ENCODE data around the gene SAMD8.
"Not testable (repeated sequence)": the region's sequence is repeated elsewhere in the genome, so short reads cannot be mapped to it uniquely, and the experiment has no call there.

The SAMD8 gene

GRCh38 chr10:75105576-75106197 is 5.8 kb upstream of the SAMD8 start:
- DNase-seq (ENCODE audit: low read depth, low spot score) = no peak
- no peak overlapping the region for H3K27ac ChIP-seq

GRCh38 chr10:75106242-75106641 is 5.2 kb upstream of the SAMD8 start:
- no peak for DNase-seq (ENCODE audit: low read depth, low spot score)
- H3K27ac ChIP-seq = no peak overlapping the region

- not testable (repeated sequence) for H3K27ac ChIP-seq; DNase-seq (ENCODE audit: low read depth, low spot score)
Measured at GRCh38 chr10:75106891-75107290, 4.6 kb upstream of the SAMD8 start.

GRCh38 chr10:75107756-75108683 is 3.4 kb upstream of the SAMD8 start:
- DNase-seq (ENCODE audit: low read depth, low spot score) = peak; percentile 62
- H3K27ac ChIP-seq = peak overlapping the region; percentile 80

- H3K27ac ChIP-seq = peak overlapping the region; percentile 80
- DNase-seq (ENCODE audit: low read depth, low spot score) = no peak
Measured at GRCh38 chr10:75108684-75109458, 2.6 kb upstream of the SAMD8 start.

- H3K27ac ChIP-seq = peak overlapping the region; percentile 80
- no peak for DNase-seq (ENCODE audit: low read depth, low spot score)
Measured at GRCh38 chr10:75109459-75109778, 2.0 kb upstream of the SAMD8 start.

- H3K27ac ChIP-seq = peak overlapping the region; percentile 95
- no peak for DNase-seq (ENCODE audit: low read depth, low spot score)
Measured at GRCh38 chr10:75110006-75110632, 1.3 kb upstream of the SAMD8 start.

GRCh38 chr10:75111907-75112679 is 637 bp downstream of the SAMD8 start:
- no peak for DNase-seq (ENCODE audit: low read depth, low spot score)
- H3K27ac ChIP-seq = peak overlapping the region; percentile 95

DNA sequence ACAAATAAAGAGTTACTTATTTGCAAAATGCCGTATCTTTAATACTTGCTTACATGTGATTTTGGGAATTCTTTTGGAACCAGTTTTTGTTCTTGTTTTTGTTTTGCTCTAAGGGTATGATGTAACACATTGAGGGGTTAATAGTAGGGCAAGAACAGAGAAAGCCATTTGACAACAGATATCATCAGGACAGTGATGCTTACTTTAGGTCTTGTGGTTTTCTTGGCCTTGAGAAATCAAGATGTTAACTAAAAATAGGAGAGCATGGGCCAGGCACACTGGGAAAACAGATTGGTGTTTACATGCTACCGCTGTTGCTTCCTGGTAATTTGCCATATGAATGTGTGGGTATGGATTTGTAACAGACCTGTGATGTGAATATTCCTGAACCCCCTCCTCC is 3.7 kb downstream of the SAMD8 start:
- DNase-seq (ENCODE audit: low read depth, low spot score) = no peak

GRCh38 chr10:75116941-75117775 is 5.7 kb downstream of the SAMD8 start:
- not testable (repeated sequence) for DNase-seq (ENCODE audit: low read depth, low spot score)

More for the DNA sequence above, 3.7 kb downstream of the SAMD8 start:
- no peak overlapping the region for H3K27ac ChIP-seq

GRCh38 chr10:75117995-75118394 is 6.5 kb downstream of the SAMD8 start:
- no peak for DNase-seq (ENCODE audit: low read depth, low spot score)
- H3K27ac ChIP-seq = no peak overlapping the region

More at GRCh38 chr10:75116941-75117775, 5.7 kb downstream of the SAMD8 start:
- not testable (repeated sequence) for H3K27ac ChIP-seq

DNA sequence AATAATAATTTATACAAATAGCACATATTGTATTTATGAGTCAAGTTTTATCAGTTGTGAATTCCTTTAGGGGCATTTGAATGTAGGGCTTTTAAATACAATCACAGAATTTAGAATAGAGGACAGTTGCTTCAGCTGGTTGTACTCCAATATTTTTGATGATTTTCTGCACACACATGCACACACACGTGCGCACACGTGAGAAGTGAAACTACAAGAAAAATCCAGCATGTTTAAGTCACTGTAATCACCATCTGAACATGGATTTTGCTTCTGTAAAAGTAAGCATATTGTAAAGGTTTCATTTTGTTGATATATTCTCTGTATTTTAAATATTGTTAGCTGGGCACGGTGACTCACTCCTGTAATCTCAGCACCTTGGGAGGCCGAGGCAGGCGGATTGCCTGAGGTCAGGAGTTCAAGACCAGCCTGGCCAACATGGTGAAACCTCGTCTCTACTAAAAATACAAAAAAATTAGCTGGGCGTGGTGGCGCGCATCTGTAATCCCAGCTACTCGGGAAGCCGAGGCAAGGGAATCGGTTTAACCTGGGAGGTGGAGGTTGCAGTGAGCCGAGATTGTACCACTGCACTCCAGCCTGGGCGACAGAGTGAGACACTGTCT is 8.1 kb downstream of the SAMD8 start:
- DNase-seq (ENCODE audit: low read depth, low spot score); H3K27ac ChIP-seq: not testable (repeated sequence)

DNA sequence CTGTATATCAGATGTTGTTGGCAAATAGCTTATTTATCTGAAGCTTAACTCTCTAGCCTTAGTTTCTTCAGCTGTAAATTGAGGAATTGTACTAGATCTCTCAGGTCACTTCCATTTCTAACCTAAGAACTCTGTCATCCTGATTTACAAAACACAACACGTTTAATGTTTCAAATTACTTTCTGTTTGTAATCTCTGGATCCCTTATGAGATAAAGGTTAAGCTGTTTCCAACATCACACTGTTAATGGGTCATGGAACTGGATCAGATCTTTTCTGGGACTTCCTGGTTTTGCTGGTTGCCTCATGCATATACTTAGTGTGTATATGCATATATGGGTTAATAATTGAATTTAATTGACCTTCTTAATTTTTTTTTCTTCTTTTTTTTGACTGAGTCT is 9.9 kb downstream of the SAMD8 start:
- H3K27ac ChIP-seq = no peak overlapping the region

DNA sequence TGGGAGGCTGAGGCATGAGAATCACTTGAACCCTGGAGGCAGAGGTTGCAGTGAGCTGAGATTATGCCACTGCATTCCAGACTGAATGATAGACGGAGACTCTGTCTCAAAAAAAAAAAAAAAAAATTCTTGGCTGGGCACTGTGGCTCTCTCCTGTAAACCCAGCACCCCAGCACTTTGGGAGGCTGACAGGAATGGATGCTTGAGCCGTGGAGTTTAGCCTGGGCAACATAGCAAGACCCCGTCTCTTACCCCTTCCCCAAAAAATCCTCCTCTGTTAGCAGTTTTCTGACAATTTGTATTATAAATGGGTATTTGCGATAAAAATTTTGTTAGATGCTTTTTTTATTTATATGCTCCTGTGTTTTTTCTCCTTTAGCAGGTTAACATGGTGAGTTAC is 11.0 kb downstream of the SAMD8 start:
- no peak overlapping the region for H3K27ac ChIP-seq
- DNase-seq (ENCODE audit: low read depth, low spot score) = no peak

More for the DNA sequence above, 9.9 kb downstream of the SAMD8 start:
- no peak for DNase-seq (ENCODE audit: low read depth, low spot score)

DNA sequence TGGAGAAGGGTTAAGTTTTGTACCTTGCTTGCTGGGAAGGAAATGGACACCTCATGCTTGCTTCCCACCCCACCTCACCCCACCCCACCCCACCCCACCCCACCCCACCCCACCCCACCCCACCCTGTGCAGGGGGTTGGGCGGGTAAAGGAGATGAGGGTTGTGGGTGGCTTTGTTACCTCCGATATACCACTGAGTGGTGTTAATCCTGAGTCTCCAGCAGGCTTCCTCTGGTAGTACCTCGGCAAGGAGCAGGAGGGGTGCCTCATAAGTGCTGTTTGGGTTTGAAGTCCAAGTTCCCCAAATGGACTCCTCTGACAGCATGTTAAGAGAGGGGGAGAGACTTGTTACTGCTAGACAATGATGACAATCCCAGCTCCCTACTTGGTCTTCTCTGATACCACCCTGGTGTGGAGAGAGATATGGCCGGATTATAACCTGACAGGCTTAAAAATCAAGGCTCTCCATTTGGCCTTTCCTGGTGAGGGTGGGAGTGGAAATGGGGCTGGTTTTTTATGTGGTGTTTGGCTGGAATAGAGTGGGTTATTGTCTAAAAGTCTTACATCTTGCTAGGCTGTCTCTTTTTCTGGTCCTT is 11.7 kb downstream of the SAMD8 start:
- DNase-seq (ENCODE audit: low read depth, low spot score) = no peak
- peak overlapping the region; percentile 5 for H3K27ac ChIP-seq

GRCh38 chr10:75126277-75126676 is 14.8 kb downstream of the SAMD8 start:
- no peak for DNase-seq (ENCODE audit: low read depth, low spot score)
- peak overlapping the region; percentile 63 for H3K27ac ChIP-seq

- DNase-seq (ENCODE audit: low read depth, low spot score) = no peak
- peak overlapping the region; percentile 63 for H3K27ac ChIP-seq
Measured at GRCh38 chr10:75127471-75127870, 16.0 kb downstream of the SAMD8 start.

DNA sequence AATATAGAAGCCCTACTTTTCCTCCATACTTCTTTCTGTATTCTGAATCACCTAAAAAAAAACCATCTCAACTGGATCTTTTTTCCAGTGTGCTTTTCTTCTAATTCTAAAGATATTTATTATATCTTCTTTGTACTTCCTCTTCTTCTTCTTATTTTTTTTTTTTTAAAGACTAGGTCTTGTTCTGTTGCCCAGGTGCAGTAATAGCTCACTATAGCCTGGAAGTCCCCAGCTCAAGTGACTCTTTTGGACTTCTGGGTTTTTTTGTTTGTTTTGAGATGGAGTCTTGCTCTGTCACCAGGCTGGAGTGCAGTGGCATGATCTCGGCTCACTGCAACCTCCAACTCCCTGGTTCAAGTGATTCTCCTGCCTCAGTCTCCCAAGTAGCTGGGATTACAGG is 17.5 kb downstream of the SAMD8 start:
- not testable (repeated sequence) for H3K27ac ChIP-seq

More for the DNA sequence above, 17.5 kb downstream of the SAMD8 start:
- not testable (repeated sequence) for DNase-seq (ENCODE audit: low read depth, low spot score)
